ENCODE measurements around the gene TRAPPC2L.

Gene TRAPPC2L

GRCh38 chr16:88839745-88840599, 17.0 kb upstream of the TRAPPC2L start:
- DNase-seq: no peak

- no peak for DNase-seq
Measured at GRCh38 chr16:88840600-88841215, 16.2 kb upstream of the TRAPPC2L start.

GRCh38 chr16:88841521-88842307, 15.2 kb upstream of the TRAPPC2L start:
- no peak for DNase-seq

GRCh38 chr16:88842308-88842756, 14.6 kb upstream of the TRAPPC2L start:
- no peak for DNase-seq

- DNase-seq: no peak
Measured at GRCh38 chr16:88842806-88843205, 14.1 kb upstream of the TRAPPC2L start.

GRCh38 chr16:88843256-88843655, 13.7 kb upstream of the TRAPPC2L start:
- no peak for DNase-seq

- DNase-seq: no peak
Measured at GRCh38 chr16:88844419-88845036, 12.4 kb upstream of the TRAPPC2L start.

GRCh38 chr16:88846088-88846487, 10.8 kb upstream of the TRAPPC2L start:
- no peak for DNase-seq

- DNase-seq: no peak
Measured at GRCh38 chr16:88847654-88848053, 9.3 kb upstream of the TRAPPC2L start.

GRCh38 chr16:88848557-88848956, 8.4 kb upstream of the TRAPPC2L start:
- no peak for DNase-seq

GRCh38 chr16:88850531-88851199, 6.3 kb upstream of the TRAPPC2L start:
- no peak for DNase-seq

- DNase-seq: no peak
Measured at GRCh38 chr16:88851616-88852015, 5.3 kb upstream of the TRAPPC2L start.

GRCh38 chr16:88853325-88853941, 3.5 kb upstream of the TRAPPC2L start:
- DNase-seq: no peak

GRCh38 chr16:88854306-88855111, 2.4 kb upstream of the TRAPPC2L start:
- DNase-seq: no peak

GRCh38 chr16:88855176-88855575, 1.8 kb upstream of the TRAPPC2L start:
- DNase-seq: no peak

- DNase-seq: no peak
Measured at GRCh38 chr16:88855736-88856121, 1.2 kb upstream of the TRAPPC2L start.

GRCh38 chr16:88856122-88856827, 652 bp upstream of the TRAPPC2L start:
- DNase-seq: no peak

GRCh38 chr16:88857728-88858339, 907 bp downstream of the TRAPPC2L start:
- peak; percentile 70 for DNase-seq

GRCh38 chr16:88859381-88860091, 2.6 kb downstream of the TRAPPC2L start:
- no peak for DNase-seq

Data from fibroblast of skin of back (primary cell).